HCT116 (cell line): ENCODE measurements around the gene IBA57. TPM values are rescaled to one million over a fixed set of nuclear protein-coding genes. Genes with fewer than 3 reads are reported as not detected.
A peak's percentile ranks its signal among the peaks of the same experiment; 100 is the strongest.

Experiments
- ATAC-seq: fragments of 200-7000 bp; cut with Tn5 transposase; 2 replicates; pipeline ENCODE4 v1.9.1; 2020; ENCODE audit warnings: mild to moderate bottlenecking, moderate library complexity
- BruUV-seq: library from RNA; stranded (reverse); fragments of 400-500 nt; replicated peaks from 2 replicates; lab custom pipeline; 2021; lab: Mats Ljungman, UMichigan
- CTCF ChIA-PET: fragments of 300-600 bp; sonication (Branson Sonifier 250); formaldehyde crosslinking; loops from one replicate; lab custom pipeline; 2021; ENCODE audit warnings: antibody characterized with exemption; lab: Charles Lee
- POLR2A ChIA-PET: fragments of 300-600, 350-600 bp; sonication (Branson Sonifier 250); formaldehyde crosslinking; loops from one replicate; lab custom pipeline; 2021; ENCODE audit warnings: antibody characterized with exemption; lab: Charles Lee
- RAD21 ChIA-PET, 2 experiments: fragments of 300-600 bp; sonication (Branson Sonifier 250); formaldehyde crosslinking; loops; one replicate each; lab custom pipeline; 2023; ENCODE audit warnings: low total read pairs in 2 of 2; ENCODE audit not compliant: uncharacterized antibody in 2 of 2, unreplicated experiment in 2 of 2, low non-redundant PET in 1 of 2; lab: Charles Lee
- DNase-seq: peaks from one replicate; pipeline ENCODE4 v3.0.0-alpha.2; 2010; ENCODE audit warnings: low read depth, low spot score
- H2AFZ ChIP-seq: fragments of 200-600 bp; shearing (Covaris generic), sonication (generic); 2 replicates; pipeline ENCODE4 v1.6.1; 2017; ENCODE audit warnings: low read depth, mixed run types, mixed read lengths, antibody characterized with exemption, low read length; ENCODE audit not compliant: poor library complexity, severe bottlenecking
- H3K27ac ChIP-seq: 2 replicates; pipeline ENCODE4 v1.5.1; 2012; ENCODE audit warnings: low read depth, low read length
- H3K27me3 ChIP-seq: fragments of 200-600 bp; sonication (generic); 2 replicates; pipeline ENCODE4 v1.6.1; 2016; ENCODE audit warnings: mixed run types, low read length, mixed read lengths; ENCODE audit not compliant: insufficient read depth
- H3K36me3 ChIP-seq, 2 experiments: fragments of 200-500 bp in 1 of 2; fragments of 200-600 bp in 1 of 2; sonication (Bioruptor generic) in 1 of 2; sonication (generic) in 1 of 2; 2 replicates each; pipeline versions ENCODE4 v1.5.1 to v1.6.1; 2014 to 2016; ENCODE audit warnings: low read length in 2 of 2, inconsistent platforms in 1 of 2, mixed read lengths in 1 of 2, mixed run types in 1 of 2; ENCODE audit not compliant: insufficient read depth in 2 of 2, control insufficient read depth in 1 of 2
- H3K4me1 ChIP-seq, 2 experiments: fragments of 200-600 bp in 1 of 2; sonication (generic) in 1 of 2; 2 replicates each; pipeline versions ENCODE4 v1.5.1 to v1.6.1; 2012 to 2017; ENCODE audit warnings: low read length in 2 of 2, inconsistent platforms in 1 of 2, mild to moderate bottlenecking in 1 of 2, mixed read lengths in 1 of 2, mixed run types in 1 of 2, moderate library complexity in 1 of 2; ENCODE audit not compliant: insufficient read depth in 2 of 2, control insufficient read depth in 1 of 2
- H3K4me2 ChIP-seq: fragments of 200-600 bp; sonication (generic); 2 replicates; pipeline ENCODE4 v1.6.1; 2017; ENCODE audit warnings: mixed run types, low read length, mixed read lengths
- H3K4me3 ChIP-seq, 2 experiments: fragments of 200-600 bp in 1 of 2; sonication (generic) in 1 of 2; replicated peaks in 1 of 2; 2 replicates each; pipeline ENCODE4 v1.5.1; 2011 to 2016; ENCODE audit warnings: low read length in 2 of 2, control low read depth in 1 of 2, low read depth in 1 of 2, mild to moderate bottlenecking in 1 of 2, mixed read lengths in 1 of 2, mixed run types in 1 of 2
- H3K79me2 ChIP-seq: fragments of 200-600 bp; sonication (generic); 2 replicates; pipeline ENCODE4 v1.6.1; 2017; ENCODE audit warnings: mild to moderate bottlenecking, mixed run types, low read length, moderate library complexity, mixed read lengths; ENCODE audit not compliant: insufficient read depth
- H3K9ac ChIP-seq: fragments of 200-600 bp; sonication (generic); 2 replicates; pipeline ENCODE4 v1.6.1; 2016; ENCODE audit warnings: low read length, mixed read lengths
- H3K9me2 ChIP-seq: fragments of 200-600 bp; sonication (generic), shearing (Covaris generic); 2 replicates; pipeline ENCODE4 v1.6.1; 2017; ENCODE audit warnings: mixed run types, mild to moderate bottlenecking, moderate library complexity; ENCODE audit not compliant: insufficient read depth
- H3K9me3 ChIP-seq, 2 experiments: fragments of 200-500 bp in 1 of 2; fragments of 200-600 bp in 1 of 2; sonication (Bioruptor generic) in 1 of 2; sonication (generic) in 1 of 2; 2 replicates each; pipeline ENCODE4 v1.6.1; 2014 to 2017; ENCODE audit warnings: low read length in 2 of 2, mixed read lengths in 2 of 2, inconsistent platforms in 1 of 2, low read depth in 1 of 2, mild to moderate bottlenecking in 1 of 2, mixed run types in 1 of 2, moderate library complexity in 1 of 2; ENCODE audit not compliant: control insufficient read depth in 1 of 2, insufficient read depth in 1 of 2
- H4K20me1 ChIP-seq: fragments of 200-600 bp; sonication (generic), shearing (Covaris generic); 2 replicates; pipeline ENCODE4 v1.6.1; 2017; ENCODE audit warnings: mixed run types, mild to moderate bottlenecking, moderate library complexity; ENCODE audit not compliant: insufficient read depth
- CBX3 ChIP-seq: IDR thresholded peaks from 2 replicates; pipeline ENCODE4 v1.6.1; 2012; ENCODE audit warnings: low read depth
- CEBPB ChIP-seq: IDR thresholded peaks from 2 replicates; pipeline ENCODE4 v1.6.1; 2012; ENCODE audit warnings: low read depth
- CTCF ChIP-seq, 3 experiments: fragments of 200-600 bp in 1 of 3; sonication (generic) in 1 of 3; IDR thresholded peaks in 2 of 3; conservative IDR thresholded peaks in 1 of 3; 2 replicates each; pipeline ENCODE4 v1.5.1; 2012 to 2017; ENCODE audit warnings: low read depth in 2 of 3, low read length in 2 of 3, antibody characterized with exemption in 1 of 3, borderline replicate concordance in 1 of 3, control low read depth in 1 of 3, mild to moderate bottlenecking in 1 of 3, mixed read lengths in 1 of 3, mixed run types in 1 of 3, moderate library complexity in 1 of 3; ENCODE audit not compliant: insufficient read depth in 1 of 3
- EGR1 ChIP-seq: IDR thresholded peaks from 2 replicates; pipeline ENCODE4 v1.6.1; 2012; ENCODE audit warnings: low read depth
- EZH2phosphoT487 ChIP-seq: fragments of 200-600 bp; IDR thresholded peaks from 2 replicates; pipeline ENCODE4 v1.6.1; 2018; ENCODE audit warnings: antibody characterized with exemption, borderline replicate concordance
- FOSL1 ChIP-seq: IDR thresholded peaks from 2 replicates; pipeline ENCODE4 v1.6.1; 2012; ENCODE audit warnings: low read depth
- JUND ChIP-seq: IDR thresholded peaks from 2 replicates; pipeline ENCODE4 v1.6.1; 2012
- POLR2AphosphoS5 ChIP-seq: IDR thresholded peaks from 2 replicates; pipeline ENCODE4 v1.6.1; 2011; ENCODE audit warnings: mild to moderate bottlenecking, low read depth, low read length, moderate library complexity
- RAD21 ChIP-seq: IDR thresholded peaks from 2 replicates; pipeline ENCODE4 v1.6.1; 2012; ENCODE audit warnings: low read depth, mild to moderate bottlenecking
- REST ChIP-seq: IDR thresholded peaks from 2 replicates; pipeline ENCODE4 v1.6.1; 2012; ENCODE audit warnings: low read depth
- SP1 ChIP-seq: IDR thresholded peaks from 2 replicates; pipeline ENCODE4 v1.6.1; 2012; ENCODE audit warnings: low read depth
- ZBTB33 ChIP-seq: IDR thresholded peaks from 2 replicates; pipeline ENCODE4 v1.6.1; 2011; ENCODE audit warnings: mild to moderate bottlenecking, low read length, moderate library complexity; ENCODE audit not compliant: insufficient replicate concordance; ENCODE audit errors: extremely low read depth
- ZNF274 ChIP-seq: fragments of 200-500 bp; sonication (Bioruptor generic); IDR thresholded peaks from 2 replicates; pipeline ENCODE4 v1.6.1; 2014; ENCODE audit warnings: mild to moderate bottlenecking, low read depth, low read length, inconsistent platforms
- intact Hi-C: fragments of 100-400 bp; cut with micrococcal nuclease; formaldehyde crosslinking; loops from 2 replicates; pipeline ENCODE4 v1.10.0; 2022
- total RNA-seq: library from RNA; stranded (reverse); gene quantifications from one replicate; pipeline ENCODE4 v1.2.1, GENCODE V29; 2021; ENCODE audit not compliant: unreplicated experiment

IBA57 gene
- total RNA-seq, 1 experiment from 2014 or later = 11.6 TPM

- peak; percentile 40 to 85 (median 75); a peak in 4 of 6 replicates for TF ChIP-seq CTCF (IDR thresholded peaks at IDR 0.05 in 2 of 3, conservative IDR thresholded peaks at IDR 0.05 in 1 of 3; ENCODE audit: borderline replicate concordance in 1 of 3, insufficient read depth in 1 of 3, low read depth in 2 of 3, low read length in 2 of 3)
- no peak for TF ChIP-seq JUND
- peak; percentile 64 for TF ChIP-seq ZBTB33
- TF ChIP-seq FOSL1 = no peak
Measured at GRCh38 chr1:228165372-228166169, at the start of gene IBA57 (continued).

- RAD21 ChIA-PET = no interaction called here
- H3K27me3 ChIP-seq = no peaks in the 10 kb centered on the region
- H3K4me3 ChIP-seq = no peak overlapping the region
- no peak overlapping the region for H3K4me2 ChIP-seq
- H4K20me1 ChIP-seq = no peaks in the 10 kb centered on the region
- H3K9me3 ChIP-seq = peaks cover 0 to 5% of the 10 kb centered on the region in 2 experiments; a peak in 2 of 4 replicates
- intact Hi-C loops = no loop called here
- DNase-seq (no peak), ATAC-seq (no peak)
- H3K9ac ChIP-seq = no peak overlapping the region
- H3K36me3 ChIP-seq = no peaks in the 10 kb centered on the region
- no peak overlapping the region for H2AFZ ChIP-seq
- CTCF ChIA-PET = no interaction called here
- no TSS peak for BruUV-seq
- H3K4me1 ChIP-seq = no peaks in the 10 kb centered on the region
- H3K79me2 ChIP-seq = no peaks in the 10 kb centered on the region
- POLR2A ChIA-PET = no interaction called here
- H3K9me2 ChIP-seq = no peaks in the 10 kb centered on the region
- no peak overlapping the region for H3K27ac ChIP-seq
- TF ChIP-seq CEBPB (no peak), ZBTB33 (no peak), SP1 (no peak), JUND (no peak), REST (no peak), ZNF274 (no peak), EZH2phosphoT487 (no peak), POLR2AphosphoS5 (no peak), RAD21 (no peak), CBX3 (no peak), EGR1 (no peak)
Measured at GRCh38 chr1:228117335-228117734, 48.3 kb upstream of the IBA57 start.
